Astrocyte of the spinal cord (primary cell): ENCODE data around the gene DNLZ.

Source experiments
- DNase-seq: peaks from one replicate; pipeline ENCODE4 v3.0.0; 2011; ENCODE audit warnings: low read depth, low spot score
- H3K4me3 ChIP-seq: 2 replicates; pipeline ENCODE4 v1.5.1; 2011; ENCODE audit warnings: low read depth, mild to moderate bottlenecking, low read length, moderate library complexity
- in situ Hi-C: cut with HindIII; loops from 2 replicates; pipeline ENCODE4 v1.10.0; 2017; ENCODE audit warnings: low sequenced_read_pairs
- TF ChIP-seq, protein P1 (sequence below): IDR thresholded peaks from 2 replicates; pipeline ENCODE4 v1.5.1; 2012; ENCODE audit warnings: low read depth, mild to moderate bottlenecking, low read length, inconsistent platforms

The DNLZ gene

DNA sequence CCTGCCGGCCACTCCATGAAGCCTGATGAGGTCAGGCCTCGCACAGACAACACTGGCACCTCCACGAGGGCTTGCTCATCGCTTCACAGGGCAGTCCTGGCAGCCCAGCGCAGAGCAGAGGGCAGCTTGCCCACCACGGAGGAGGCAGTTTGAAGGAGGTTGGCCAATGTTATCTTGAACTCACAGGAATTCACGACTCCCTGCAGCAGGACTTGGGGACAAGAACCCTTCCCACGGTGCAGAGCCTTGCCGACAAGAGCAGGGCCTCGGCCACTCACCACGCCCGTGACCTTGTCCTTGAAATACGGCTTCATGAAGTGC, 31.4 kb upstream of the DNLZ start:
- no peak for DNase-seq
- no peak overlapping the region for H3K4me3 ChIP-seq
- in situ Hi-C loops: no loop called here
- TF ChIP-seq, protein P1, sequence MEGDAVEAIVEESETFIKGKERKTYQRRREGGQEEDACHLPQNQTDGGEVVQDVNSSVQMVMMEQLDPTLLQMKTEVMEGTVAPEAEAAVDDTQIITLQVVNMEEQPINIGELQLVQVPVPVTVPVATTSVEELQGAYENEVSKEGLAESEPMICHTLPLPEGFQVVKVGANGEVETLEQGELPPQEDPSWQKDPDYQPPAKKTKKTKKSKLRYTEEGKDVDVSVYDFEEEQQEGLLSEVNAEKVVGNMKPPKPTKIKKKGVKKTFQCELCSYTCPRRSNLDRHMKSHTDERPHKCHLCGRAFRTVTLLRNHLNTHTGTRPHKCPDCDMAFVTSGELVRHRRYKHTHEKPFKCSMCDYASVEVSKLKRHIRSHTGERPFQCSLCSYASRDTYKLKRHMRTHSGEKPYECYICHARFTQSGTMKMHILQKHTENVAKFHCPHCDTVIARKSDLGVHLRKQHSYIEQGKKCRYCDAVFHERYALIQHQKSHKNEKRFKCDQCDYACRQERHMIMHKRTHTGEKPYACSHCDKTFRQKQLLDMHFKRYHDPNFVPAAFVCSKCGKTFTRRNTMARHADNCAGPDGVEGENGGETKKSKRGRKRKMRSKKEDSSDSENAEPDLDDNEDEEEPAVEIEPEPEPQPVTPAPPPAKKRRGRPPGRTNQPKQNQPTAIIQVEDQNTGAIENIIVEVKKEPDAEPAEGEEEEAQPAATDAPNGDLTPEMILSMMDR: no peak

DNA sequence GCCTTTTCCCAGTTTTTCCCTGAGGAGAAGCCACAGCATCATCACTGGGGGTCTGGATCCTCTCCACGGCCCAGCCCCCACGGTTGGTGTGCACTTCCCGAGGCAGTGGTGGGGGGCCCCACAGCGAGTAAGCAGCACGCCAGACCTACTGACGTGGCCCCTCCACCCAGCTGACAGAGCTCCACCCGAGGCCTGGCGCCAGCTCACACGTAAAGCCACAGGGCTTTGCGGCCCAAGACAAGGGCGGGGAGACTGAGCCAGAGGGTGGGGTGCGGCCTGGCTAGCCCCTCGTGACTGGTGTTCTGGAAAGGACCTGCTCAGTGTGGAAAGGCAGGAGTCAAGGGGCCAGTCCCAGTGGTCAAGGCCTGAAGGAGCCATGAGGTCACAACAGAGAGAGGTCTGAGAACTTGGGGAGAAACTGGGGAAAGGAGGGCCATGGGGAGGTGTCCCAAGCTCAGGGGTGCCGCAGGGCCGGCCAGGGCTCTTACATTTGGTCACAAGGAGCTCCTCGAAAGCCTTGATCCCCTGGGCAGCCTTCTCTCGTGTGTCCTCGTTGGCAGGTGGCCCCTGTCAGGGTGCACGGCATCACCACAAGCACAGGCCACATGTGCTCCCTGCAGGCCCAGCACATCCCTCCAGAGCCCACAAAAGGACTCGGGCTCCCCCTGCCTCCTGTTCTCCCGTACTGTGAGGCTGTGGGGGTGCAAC, 30.9 kb upstream of the DNLZ start:
- TF ChIP-seq, protein P1: no peak
- H3K4me3 ChIP-seq: no peak overlapping the region
- no peak for DNase-seq
- in situ Hi-C loops: no loop called here

GRCh38 chr9:136393531-136393930, 30.0 kb upstream of the DNLZ start:
- DNase-seq: no peak
- TF ChIP-seq, protein P1: no peak
- in situ Hi-C loops: no loop called here
- no peak overlapping the region for H3K4me3 ChIP-seq

- TF ChIP-seq, protein P1: no peak
- no peak for DNase-seq
- in situ Hi-C loops: no loop called here
- no peak overlapping the region for H3K4me3 ChIP-seq
These were observed 29.2 kb upstream of the DNLZ start for GRCh38 chr9:136392538-136393449.

- no peak overlapping the region for H3K4me3 ChIP-seq
- in situ Hi-C loops: no loop called here
- DNase-seq: no peak
- TF ChIP-seq, protein P1: no peak
These were observed 28.4 kb upstream of the DNLZ start for GRCh38 chr9:136391737-136392537.

DNA sequence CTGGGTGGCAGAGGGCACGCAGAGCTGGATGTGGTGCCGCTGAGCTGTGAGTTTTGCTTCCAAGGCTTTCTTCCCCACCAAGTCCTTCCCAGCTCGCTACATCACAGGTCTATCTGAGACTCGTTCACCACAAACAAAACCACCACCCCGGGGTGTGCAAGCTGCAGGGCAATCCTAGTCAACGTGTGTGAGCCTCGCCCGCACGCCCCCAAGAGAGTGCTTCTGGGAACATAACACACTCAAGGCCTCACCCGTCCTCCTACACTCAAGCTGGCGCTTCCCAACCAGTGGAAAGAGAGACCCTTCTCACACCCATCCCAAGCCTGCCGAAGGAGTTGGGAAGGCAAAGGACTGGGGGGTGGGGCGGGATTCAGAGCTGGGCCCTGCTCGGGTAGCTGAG, 25.9 kb upstream of the DNLZ start:
- H3K4me3 ChIP-seq: no peak overlapping the region
- in situ Hi-C loops: no loop called here
- TF ChIP-seq, protein P1: no peak
- no peak for DNase-seq
